GM19438 (cell line): ENCODE measurements around the gene PPL.
"Not testable (repeated sequence)": the region's sequence is repeated elsewhere in the genome, so short reads cannot be mapped to it uniquely, and the experiment has no call there.

Experiments used
- ATAC-seq: cut with Tn5 transposase; IDR thresholded peaks from one replicate; pipeline ENCODE4 v1.9.1; 2021; ENCODE audit warnings: low read depth; ENCODE audit not compliant: unreplicated experiment

PPL gene

GRCh38 chr16:4936991-4937781 is at the start of gene PPL:
Gene PPL, minus strand, starts transcription at chr16:4937148. Its CDS starts 103 bp downstream, at chr16:4937045.
- no peak for ATAC-seq

DNA sequence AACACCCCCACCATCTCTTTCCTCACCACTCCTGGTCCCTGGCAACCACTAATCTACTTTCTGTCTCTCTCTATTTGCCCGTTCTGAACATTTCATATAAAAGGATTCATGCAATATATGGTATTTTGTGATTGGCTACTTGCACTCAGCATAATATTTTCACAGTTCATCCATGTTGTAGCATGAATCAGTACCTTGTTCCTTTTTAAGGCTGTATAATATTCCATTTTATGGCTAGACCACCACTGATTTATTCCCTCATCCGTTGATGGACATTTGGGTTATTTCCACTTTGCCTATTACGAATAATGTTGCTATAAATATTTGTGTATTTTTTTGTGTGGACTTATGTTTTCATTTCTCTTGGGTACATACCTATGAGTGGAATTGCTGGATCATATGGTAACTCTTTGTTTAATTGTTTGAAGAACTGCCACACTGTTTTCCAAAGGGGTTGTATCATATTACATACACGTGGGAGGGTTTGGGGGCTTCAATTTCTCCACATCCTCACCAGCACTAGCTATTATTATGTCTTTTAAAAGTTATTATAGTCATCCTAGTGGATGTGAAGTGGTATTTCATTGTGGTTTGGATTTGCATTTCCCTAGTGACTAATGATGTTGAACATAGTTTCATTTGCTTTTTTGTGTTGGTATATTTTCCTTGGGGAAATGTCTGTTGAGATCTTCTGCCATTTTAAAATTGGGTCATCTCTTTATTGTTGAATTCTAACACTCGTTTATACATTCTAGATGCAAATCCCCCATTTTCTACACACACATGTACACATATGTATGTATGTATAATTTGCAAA is 47.4 kb upstream of the PPL start:
- no peak for ATAC-seq

DNA sequence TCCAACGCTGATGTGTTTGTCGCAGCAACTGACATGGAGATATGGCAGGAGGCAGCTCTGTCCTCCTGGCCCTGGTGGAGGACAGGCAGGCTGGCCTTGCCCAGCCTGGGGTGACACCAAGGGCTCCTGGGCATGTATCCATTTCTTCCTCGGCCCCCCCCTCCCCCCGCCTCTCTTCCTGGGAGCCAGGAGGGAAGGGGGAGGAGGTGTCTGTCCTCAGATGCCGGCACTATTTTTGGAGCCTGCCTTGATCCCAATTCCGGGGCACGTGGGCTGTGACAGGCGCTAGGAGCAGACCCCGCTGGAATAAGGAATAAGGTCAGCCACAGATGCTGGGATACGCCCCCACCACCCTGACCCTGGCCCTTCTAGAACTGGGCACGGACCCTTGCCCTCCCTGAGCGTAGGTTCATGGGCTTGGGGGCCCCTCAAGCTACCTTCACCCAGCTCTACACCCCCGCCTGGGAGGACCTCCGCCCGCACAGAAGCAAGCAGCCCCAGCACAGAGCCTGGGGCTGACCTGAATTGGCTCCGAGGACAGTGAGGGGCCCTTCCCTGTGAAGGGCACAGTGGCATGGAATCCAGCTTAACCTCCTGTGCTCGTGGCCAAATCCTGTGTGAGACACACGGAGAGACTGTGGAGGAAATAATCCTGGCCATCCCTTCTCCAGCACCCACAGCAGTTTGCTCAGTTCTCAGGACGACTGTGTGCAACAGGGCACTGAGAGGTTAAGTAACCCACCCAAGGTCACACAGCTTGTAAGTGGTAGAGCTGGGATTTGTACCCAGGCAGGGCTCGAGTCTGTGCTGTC is 45.3 kb upstream of the PPL start:
- no peak for ATAC-seq

GRCh38 chr16:4981473-4981872 is 44.5 kb upstream of the PPL start:
- no peak for ATAC-seq

GRCh38 chr16:4980691-4981090 is 43.7 kb upstream of the PPL start:
- ATAC-seq: no peak

GRCh38 chr16:4979736-4980660 is 43.0 kb upstream of the PPL start:
- no peak for ATAC-seq

DNA sequence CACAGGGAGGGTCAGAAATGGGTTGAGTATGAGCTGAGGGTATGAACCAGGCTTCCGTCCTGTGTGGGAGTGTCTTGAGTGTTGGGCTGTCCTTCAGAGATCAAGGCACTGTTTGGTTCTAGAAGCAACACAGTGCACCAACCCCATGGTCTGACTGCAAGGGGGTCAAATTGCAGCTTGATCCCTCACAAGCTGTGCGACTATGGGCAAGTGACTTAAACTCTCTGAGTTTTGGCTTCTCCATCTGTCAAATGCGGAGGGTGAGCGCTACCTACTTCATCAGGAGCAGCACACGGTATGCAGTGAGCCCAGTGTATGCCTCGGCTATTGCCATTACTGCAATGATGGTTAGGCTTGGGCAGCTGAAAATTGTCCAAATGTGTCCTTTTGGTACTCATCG is 42.2 kb upstream of the PPL start:
- ATAC-seq: no peak

GRCh38 chr16:4976611-4977145 is 39.7 kb upstream of the PPL start:
- ATAC-seq: no peak

DNA sequence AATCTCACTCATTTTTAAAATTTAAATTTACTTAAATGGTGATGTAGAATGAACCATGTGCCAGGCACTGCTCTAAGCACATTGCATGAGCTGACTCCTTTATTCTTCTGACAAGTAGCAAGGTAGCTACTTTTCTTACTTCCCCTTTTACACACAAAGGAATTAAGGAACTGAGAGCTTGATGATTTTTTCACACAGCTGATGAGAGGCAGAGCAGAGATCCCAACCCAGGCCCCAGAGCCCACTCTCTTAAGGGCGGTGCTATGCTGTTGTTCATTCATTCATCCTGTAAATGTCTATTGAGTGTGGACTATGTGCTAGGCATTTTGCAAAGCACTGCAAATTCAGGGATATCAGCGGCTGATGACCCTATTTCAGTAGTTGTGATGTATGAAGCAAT is 39.1 kb upstream of the PPL start:
- ATAC-seq: peak; percentile 81

DNA sequence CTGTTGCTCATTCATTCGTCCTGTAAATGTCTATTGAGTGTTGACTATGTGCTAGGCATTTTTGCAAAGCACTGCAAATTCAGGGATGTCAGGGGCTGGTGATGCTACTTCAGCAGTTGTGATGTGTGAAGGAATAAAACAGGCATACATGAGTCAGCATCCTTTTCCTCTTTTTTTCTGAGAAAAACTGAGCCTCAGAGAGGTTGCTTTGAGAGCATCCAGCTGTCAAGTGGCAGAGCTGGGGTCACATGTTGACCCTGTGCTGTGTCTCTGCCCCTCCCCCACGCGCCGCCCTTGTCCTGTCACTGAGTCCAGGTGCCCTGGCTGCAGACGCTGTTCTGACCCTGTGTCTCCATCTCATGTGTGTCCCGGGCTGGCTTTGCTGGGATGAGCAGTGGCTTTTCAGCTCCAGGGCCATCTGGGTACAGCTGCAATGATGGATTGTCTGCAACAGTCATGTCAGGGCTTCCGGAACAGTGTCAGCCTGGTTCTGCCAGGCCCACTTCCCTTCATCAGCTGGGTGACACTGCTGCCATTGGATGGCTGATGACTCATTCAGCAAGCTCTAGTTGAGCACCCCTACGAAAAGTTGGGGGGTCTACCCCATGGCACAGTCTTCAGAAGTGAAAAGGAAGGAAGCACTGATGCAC is 36.1 kb upstream of the PPL start:
- ATAC-seq: no peak

- no peak for ATAC-seq
Measured at GRCh38 chr16:4970010-4970409, 33.1 kb upstream of the PPL start.

DNA sequence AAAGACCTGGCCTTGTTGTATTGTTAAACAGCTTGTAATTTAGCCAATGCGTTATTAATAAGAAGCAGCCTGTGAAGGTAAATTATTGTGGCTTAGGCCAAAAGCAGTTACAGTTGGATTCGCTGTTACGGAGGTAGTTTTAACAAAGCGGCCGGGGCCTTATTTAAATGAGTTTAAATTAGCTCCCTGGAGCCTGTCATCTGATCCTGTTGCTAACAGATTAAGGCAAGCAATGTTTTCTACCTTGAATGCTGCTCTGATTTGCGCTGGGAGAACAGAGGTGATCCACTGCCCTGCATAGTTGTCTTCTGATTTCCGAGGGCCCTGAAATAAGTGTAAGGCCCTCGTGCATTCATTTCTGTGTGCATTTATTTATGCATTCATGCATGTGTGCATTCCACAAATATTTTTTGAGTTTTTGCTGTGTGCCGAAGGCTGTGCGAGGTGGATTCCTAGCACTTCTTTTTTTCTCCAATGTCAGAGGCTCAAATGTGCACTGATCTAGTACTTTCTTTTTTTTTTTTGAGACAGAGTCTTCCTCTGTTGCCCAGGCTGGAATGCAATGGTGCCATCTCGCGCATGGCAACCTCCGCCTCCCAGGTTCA is 32.0 kb upstream of the PPL start:
- ATAC-seq: no peak

GRCh38 chr16:4968278-4968677 is 31.3 kb upstream of the PPL start:
- not testable (repeated sequence) for ATAC-seq

- no peak for ATAC-seq
Measured at GRCh38 chr16:4966736-4967453, 29.9 kb upstream of the PPL start.

GRCh38 chr16:4963527-4963926 is 26.6 kb upstream of the PPL start:
- ATAC-seq: not testable (repeated sequence)

DNA sequence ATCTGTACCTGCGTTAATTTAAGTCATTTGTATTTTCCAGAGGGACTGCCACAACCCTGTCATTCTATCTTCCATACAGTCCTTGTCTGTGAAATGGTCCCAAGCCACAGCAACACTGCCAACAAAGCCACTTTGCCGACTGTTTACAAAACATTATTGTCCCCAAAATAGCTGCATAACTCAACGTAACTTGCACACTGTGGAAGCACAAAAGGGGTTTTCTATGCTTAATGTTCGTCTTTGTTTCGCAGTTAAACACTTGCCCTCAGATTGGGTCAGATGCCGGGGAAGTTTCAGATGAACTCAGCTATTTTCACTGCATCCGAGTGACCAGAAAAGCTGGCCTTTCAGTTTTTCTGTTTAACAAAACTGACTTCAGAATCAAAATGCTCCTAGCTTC is 25.8 kb upstream of the PPL start:
- ATAC-seq: no peak

DNA sequence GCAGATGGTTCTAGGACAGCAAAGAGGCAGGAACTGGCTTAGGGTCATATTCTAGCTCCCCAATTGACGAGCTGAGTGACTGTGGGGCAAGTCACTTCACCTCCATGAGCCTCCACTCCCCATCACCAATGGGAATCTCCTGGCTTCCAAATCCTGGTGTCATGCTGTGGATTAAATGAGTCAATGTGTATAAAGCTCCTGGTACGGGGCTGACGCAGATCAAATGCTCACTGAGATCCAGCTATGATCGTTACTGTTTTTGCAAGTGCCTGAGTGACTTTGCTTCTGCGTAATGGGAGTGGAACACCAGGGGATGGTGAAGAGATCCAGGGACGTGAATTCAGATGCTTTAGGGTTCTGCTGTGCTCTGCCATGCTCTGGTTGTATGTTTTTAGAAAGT is 23.6 kb upstream of the PPL start:
- ATAC-seq: no peak
